K562 (cell line): ENCODE data around the gene IL1F10. TPM values are rescaled to one million over a fixed set of nuclear protein-coding genes. Genes with fewer than 3 reads are reported as not detected.

Source experiments
- ATAC-seq: fragments of 200-7000 bp; cut with Tn5 transposase; 3 replicates; pipeline ENCODE4 v1.9.1; 2020; ENCODE audit warnings: moderate library complexity
- BruUV-seq: library from RNA; stranded (reverse); fragments of 400-500 nt; replicated peaks from 2 replicates; lab custom pipeline; 2021; lab: Mats Ljungman, UMichigan
- CTCF ChIA-PET: fragments of 300-600 bp; formaldehyde crosslinking; extraction: SDS; loops from one replicate; lab custom pipeline; 2021; ENCODE audit warnings: low intra/inter-chr PET ratio; lab: Yijun Ruan, JAX
- POLR2A ChIA-PET: fragments of 300-600, 350-650 bp; sonication (Branson Sonifier 250); formaldehyde crosslinking; extraction: SDS; loops from one replicate; lab custom pipeline; 2021; ENCODE audit warnings: antibody characterized with exemption, inconsistent platforms; lab: Yijun Ruan, JAX
- DNase-seq, 4 experiments: peaks; one replicate each; pipeline versions ENCODE4 v3.0.0 to v3.0.0-alpha.2; 2011 to 2018; ENCODE audit warnings: low spot score in 3 of 4, mixed read lengths in 3 of 4; ENCODE audit errors: extremely low read depth in 1 of 4
- FAIRE-seq: peaks from 2 replicates; lab custom pipeline; 2011; peaks lifted over from hg19 to GRCh38; lab: Jason Lieb, UNC
- H2AFZ ChIP-seq: 2 replicates; pipeline ENCODE4 v1.6.0; 2011; ENCODE audit warnings: low read depth, low read length, control low read depth, inconsistent platforms
- H3K27ac ChIP-seq: fragments of 200-600 bp; 3 replicates; pipeline ENCODE4 v1.8.0; 2011; ENCODE audit warnings: low read depth, mild to moderate bottlenecking, control low read depth, inconsistent platforms, low read length, moderate library complexity, mixed read lengths; ENCODE audit errors: extremely low read depth
- H3K27me3 ChIP-seq, 2 experiments: fragments of 300-600 bp in 1 of 2; 2 replicates in 1 of 2; 3 replicates in 1 of 2; pipeline versions ENCODE4 v1.6.0 to v1.8.0; 2011; ENCODE audit warnings: inconsistent platforms in 2 of 2, low read length in 2 of 2, mild to moderate bottlenecking in 1 of 2, mixed read lengths in 1 of 2, moderate library complexity in 1 of 2; ENCODE audit not compliant: control insufficient read depth in 2 of 2, insufficient read depth in 2 of 2
- H3K36me3 ChIP-seq: fragments of 300-600 bp; 3 replicates; pipeline ENCODE4 v1.8.0; 2011; ENCODE audit warnings: mild to moderate bottlenecking, low read length, inconsistent platforms; ENCODE audit not compliant: control insufficient read depth, insufficient read depth
- H3K4me1 ChIP-seq, 2 experiments: fragments of 200-600 bp in 1 of 2; replicated peaks in 1 of 2; 2 replicates in 1 of 2; 3 replicates in 1 of 2; pipeline versions ENCODE4 v1.5.1 to v1.8.0; 2011; ENCODE audit warnings: inconsistent platforms in 2 of 2, low read length in 2 of 2, mild to moderate bottlenecking in 1 of 2, mixed read lengths in 1 of 2, moderate library complexity in 1 of 2; ENCODE audit not compliant: control insufficient read depth in 2 of 2, insufficient read depth in 2 of 2
- H3K4me2 ChIP-seq: 2 replicates; pipeline ENCODE4 v1.6.1; 2011; ENCODE audit warnings: low read length, control low read depth, inconsistent platforms, mixed read lengths; ENCODE audit not compliant: insufficient read depth
- H3K4me3 ChIP-seq: fragments of 200-600 bp; sonication (generic), shearing (Covaris generic); 2 replicates; pipeline ENCODE4 v1.5.1; 2016; ENCODE audit warnings: control low read depth, inconsistent platforms
- H3K79me2 ChIP-seq: fragments of 200-600 bp; 3 replicates; pipeline ENCODE4 v1.8.0; 2011; ENCODE audit warnings: low read length, inconsistent platforms; ENCODE audit not compliant: control insufficient read depth, insufficient read depth
- H3K9ac ChIP-seq, 2 experiments: 2 replicates each; pipeline versions ENCODE4 v1.6.0 to v1.6.1; 2011; ENCODE audit warnings: low read depth in 2 of 2, low read length in 2 of 2, control low read depth in 1 of 2, inconsistent platforms in 1 of 2, mild to moderate bottlenecking in 1 of 2, mixed read lengths in 1 of 2; ENCODE audit not compliant: insufficient read depth in 1 of 2
- H3K9me1 ChIP-seq: one replicate; pipeline ENCODE4 v1.6.0; 2011; ENCODE audit warnings: inconsistent platforms, mild to moderate bottlenecking, low read length, moderate library complexity; ENCODE audit not compliant: control insufficient read depth, insufficient read depth
- H3K9me3 ChIP-seq: replicated peaks from 2 replicates; pipeline ENCODE4 v1.5.1; 2011; ENCODE audit warnings: low read depth, low read length, inconsistent platforms; ENCODE audit not compliant: control insufficient read depth, insufficient read depth
- H4K20me1 ChIP-seq: replicated peaks from 2 replicates; pipeline ENCODE4 v1.6.1; 2011; ENCODE audit warnings: low read length, inconsistent platforms, mixed read lengths; ENCODE audit not compliant: control insufficient read depth, insufficient read depth
- CBX5 ChIP-seq: IDR thresholded peaks from 2 replicates; pipeline ENCODE4 v1.6.1; 2014; ENCODE audit warnings: low read depth, borderline replicate concordance
- L3MBTL2 ChIP-seq: fragments of 450-650 bp; IDR thresholded peaks from 2 replicates; pipeline ENCODE4 v1.6.1; 2016; ENCODE audit warnings: mild to moderate bottlenecking, moderate library complexity
- WGBS: fragments of 100-300 bp; shearing (Covaris generic); methylation state at CpG from one replicate; pipeline ENCODE4 v1.1.6; 2016; ENCODE audit warnings: low coverage, mixed read lengths; ENCODE audit not compliant: insufficient coverage; ENCODE audit errors: missing lambda C conversion rate; 5-methylcytosine and 5-hydroxymethylcytosine counted together
- in situ Hi-C: fragments of 300-500 bp; cut with MboI; formaldehyde crosslinking; loops from 4 replicates; pipeline ENCODE4 v1.15.0; 2018; ENCODE audit warnings: inconsistent platforms, mixed read lengths
- intact Hi-C: fragments of 100-400 bp; cut with micrococcal nuclease; formaldehyde crosslinking; loops from 2 replicates; pipeline ENCODE4 v1.14.2; 2022
- polyA plus RNA-seq, 8 experiments: library from polyadenylated mRNA; depleted of rRNA in 4 of 8; stranded (reverse) in 5 of 8; unstranded in 3 of 8; fragments of >200 nt; fragmentation: Nextera tagmentation in 2 of 8; fragmentation: Illumina TruSeq in 1 of 8; extraction: Ambion mirVana in 2 of 8; extraction: Trizol in 1 of 8; gene quantifications; 2 replicates each; pipeline versions ENCODE4 v1.2.1 to v1.2.3, GENCODE V29; 2011 to 2014; ENCODE audit warnings: inconsistent platforms in 1 of 8, missing spikeins in 1 of 8
- total RNA-seq, 7 experiments: library from RNA; depleted of rRNA in 6 of 7; stranded (reverse); fragments of >200 nt in 6 of 7; fragmentation: Illumina TruSeq in 2 of 7; extraction: Trizol in 2 of 7; gene quantifications; 2 replicates each; pipeline versions ENCODE4 v1.2.1 to v1.2.3, GENCODE V29; 2011 to 2021; ENCODE audit warnings: low replicate concordance in 1 of 7
- TF ChIP-seq, protein P1 (sequence below), 3 experiments: fragments of 200-800 bp in 1 of 3; fragments of 250-450 bp in 1 of 3; fragments of 450-650 bp in 1 of 3; sonication (Bioruptor Pico) in 1 of 3; sonication (Bioruptor generic) in 1 of 3; formaldehyde crosslinking in 1 of 3; IDR thresholded peaks; 2 replicates each; pipeline versions ENCODE4 v1.6.1 to v1.8.0; 2016 to 2022; ENCODE audit warnings: mild to moderate bottlenecking in 2 of 3, missing genetic modification characterization in 2 of 3, missing compliant biosample characterization in 1 of 3, moderate library complexity in 1 of 3
- TF ChIP-seq, protein P2 (sequence below): fragments of 250-450 bp; sonication (Bioruptor Pico); IDR thresholded peaks from 2 replicates; pipeline ENCODE4 v1.4.0; 2020; ENCODE audit warnings: mild to moderate bottlenecking

The IL1F10 gene
- total and polyA plus RNA-seq, 9 of the 15 experiments (the other 6 are each of a cell fraction or from before 2014, with no cell fraction given), result not detected

DNA sequence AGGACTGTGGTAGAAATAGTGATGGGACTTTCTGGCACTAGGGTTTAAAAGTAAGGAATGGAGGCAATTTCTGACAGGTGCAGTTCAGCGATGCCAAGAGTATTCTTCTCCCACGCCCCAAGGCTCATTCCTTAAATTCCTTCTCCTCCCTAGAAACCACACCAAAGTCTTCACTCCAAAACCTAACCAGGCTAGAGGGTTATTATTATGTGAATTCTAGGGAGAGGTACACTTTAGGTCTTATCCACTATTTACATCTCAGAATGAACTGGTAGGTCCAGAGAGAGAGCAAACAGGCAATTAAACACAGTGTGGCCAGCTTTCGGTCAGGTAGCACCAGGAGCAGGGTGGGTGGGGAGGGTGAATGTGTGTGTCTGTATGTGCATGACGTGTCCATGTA, 11.4 kb downstream of the IL1F10 start:
- H3K9ac ChIP-seq, result no peak overlapping the region
- TF ChIP-seq CBX5 (no peak), L3MBTL2 (no peak)
- TF ChIP-seq, protein P1, sequence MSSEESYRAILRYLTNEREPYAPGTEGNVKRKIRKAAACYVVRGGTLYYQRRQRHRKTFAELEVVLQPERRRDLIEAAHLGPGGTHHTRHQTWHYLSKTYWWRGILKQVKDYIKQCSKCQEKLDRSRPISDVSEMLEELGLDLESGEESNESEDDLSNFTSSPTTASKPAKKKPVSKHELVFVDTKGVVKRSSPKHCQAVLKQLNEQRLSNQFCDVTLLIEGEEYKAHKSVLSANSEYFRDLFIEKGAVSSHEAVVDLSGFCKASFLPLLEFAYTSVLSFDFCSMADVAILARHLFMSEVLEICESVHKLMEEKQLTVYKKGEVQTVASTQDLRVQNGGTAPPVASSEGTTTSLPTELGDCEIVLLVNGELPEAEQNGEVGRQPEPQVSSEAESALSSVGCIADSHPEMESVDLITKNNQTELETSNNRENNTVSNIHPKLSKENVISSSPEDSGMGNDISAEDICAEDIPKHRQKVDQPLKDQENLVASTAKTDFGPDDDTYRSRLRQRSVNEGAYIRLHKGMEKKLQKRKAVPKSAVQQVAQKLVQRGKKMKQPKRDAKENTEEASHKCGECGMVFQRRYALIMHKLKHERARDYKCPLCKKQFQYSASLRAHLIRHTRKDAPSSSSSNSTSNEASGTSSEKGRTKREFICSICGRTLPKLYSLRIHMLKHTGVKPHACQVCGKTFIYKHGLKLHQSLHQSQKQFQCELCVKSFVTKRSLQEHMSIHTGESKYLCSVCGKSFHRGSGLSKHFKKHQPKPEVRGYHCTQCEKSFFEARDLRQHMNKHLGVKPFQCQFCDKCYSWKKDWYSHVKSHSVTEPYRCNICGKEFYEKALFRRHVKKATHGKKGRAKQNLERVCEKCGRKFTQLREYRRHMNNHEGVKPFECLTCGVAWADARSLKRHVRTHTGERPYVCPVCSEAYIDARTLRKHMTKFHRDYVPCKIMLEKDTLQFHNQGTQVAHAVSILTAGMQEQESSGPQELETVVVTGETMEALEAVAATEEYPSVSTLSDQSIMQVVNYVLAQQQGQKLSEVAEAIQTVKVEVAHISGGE (CRISPR knock-in tag; IDR thresholded peaks at IDR 0.05), result no peak
- TF ChIP-seq, protein P2, sequence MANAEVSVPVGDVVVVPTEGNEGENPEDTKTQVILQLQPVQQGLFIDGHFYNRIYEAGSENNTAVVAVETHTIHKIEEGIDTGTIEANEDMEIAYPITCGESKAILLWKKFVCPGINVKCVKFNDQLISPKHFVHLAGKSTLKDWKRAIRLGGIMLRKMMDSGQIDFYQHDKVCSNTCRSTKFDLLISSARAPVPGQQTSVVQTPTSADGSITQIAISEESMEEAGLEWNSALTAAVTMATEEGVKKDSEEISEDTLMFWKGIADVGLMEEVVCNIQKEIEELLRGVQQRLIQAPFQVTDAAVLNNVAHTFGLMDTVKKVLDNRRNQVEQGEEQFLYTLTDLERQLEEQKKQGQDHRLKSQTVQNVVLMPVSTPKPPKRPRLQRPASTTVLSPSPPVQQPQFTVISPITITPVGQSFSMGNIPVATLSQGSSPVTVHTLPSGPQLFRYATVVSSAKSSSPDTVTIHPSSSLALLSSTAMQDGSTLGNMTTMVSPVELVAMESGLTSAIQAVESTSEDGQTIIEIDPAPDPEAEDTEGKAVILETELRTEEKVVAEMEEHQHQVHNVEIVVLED (CRISPR knock-in tag), result no peak
- no TSS peak for BruUV-seq
- CTCF ChIA-PET, result interaction anchor here (2.4 kb wide), 1 partner anchor 291 kb away, joined by 6 read pairs; no protein-coding TSS in a partner anchor
- intact Hi-C loops, result no loop called here
- H3K4me1 ChIP-seq, result no peaks in the 10 kb centered on the region
- H3K4me3 ChIP-seq, result no peak overlapping the region
- DNase-seq (no peak), FAIRE-seq (no peak), ATAC-seq (no peak)
- H3K27ac ChIP-seq, result no peak overlapping the region
- in situ Hi-C loops, result no loop called here
- no peaks in the 10 kb centered on the region for H3K9me1 ChIP-seq
- no peak overlapping the region for H3K4me2 ChIP-seq
- no peak overlapping the region for H2AFZ ChIP-seq
- 9% methylated on average over 4 of the region's 4 CpGs for WGBS
- POLR2A ChIA-PET, result no interaction called here
- no peaks in the 10 kb centered on the region for H3K36me3 ChIP-seq
- no peaks in the 10 kb centered on the region for H3K79me2 ChIP-seq
- H4K20me1 ChIP-seq, result no peaks in the 10 kb centered on the region; the same call in 1 of the 2 replicates
- H3K27me3 ChIP-seq, result peaks cover 12 to 15% of the 10 kb centered on the region in 2 experiments; a peak in 4 of 5 replicates
- no peaks in the 10 kb centered on the region for H3K9me3 ChIP-seq
